Measurements from ENCODE around the gene CCNC. TPM values are rescaled to one million over a fixed set of nuclear protein-coding genes. Genes with fewer than 3 reads are reported as not detected.

The CCNC gene
- total RNA-seq, 1 experiment from 2014 or later, result 94.6 TPM

DNA sequence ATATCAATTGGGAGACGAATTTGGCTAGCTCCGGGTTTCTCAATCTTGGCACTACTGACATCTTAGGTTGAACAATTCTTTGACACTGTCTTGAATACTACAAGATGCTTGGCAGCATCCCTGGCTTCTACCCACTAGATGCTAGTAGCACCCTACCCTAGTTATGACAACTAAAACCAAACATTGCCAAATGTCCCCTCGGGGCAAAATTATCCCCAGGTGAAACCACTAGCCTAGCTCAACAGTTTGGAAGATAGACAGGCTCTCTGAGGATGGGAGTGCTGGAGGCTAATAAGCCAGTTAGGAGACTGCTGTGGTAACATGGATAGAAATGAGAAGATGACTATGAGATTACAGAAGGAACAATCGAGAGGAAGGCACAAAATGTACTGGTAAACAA is 20.9 kb downstream of the CCNC start:
- intact Hi-C loops (cut with micrococcal nuclease; ENCODE audit: unreplicated experiment), result no loop called here
- Mint-ChIP-seq H3K4me1 (ENCODE audit: low read depth, unreplicated experiment) (no peaks in the 10 kb centered on the region), H3K4me3 (ENCODE audit: unreplicated experiment) (no peak overlapping the region), H3K27ac (ENCODE audit: unreplicated experiment) (no peak overlapping the region), H3K36me3 (ENCODE audit: insufficient read depth, unreplicated experiment) (peaks cover 68% of the 10 kb centered on the region), H3K27me3 (ENCODE audit: insufficient read depth, unreplicated experiment) (no peaks in the 10 kb centered on the region), H3K9me3 (ENCODE audit: unreplicated experiment) (no peaks in the 10 kb centered on the region)
- TF ChIP-seq, protein P1, sequence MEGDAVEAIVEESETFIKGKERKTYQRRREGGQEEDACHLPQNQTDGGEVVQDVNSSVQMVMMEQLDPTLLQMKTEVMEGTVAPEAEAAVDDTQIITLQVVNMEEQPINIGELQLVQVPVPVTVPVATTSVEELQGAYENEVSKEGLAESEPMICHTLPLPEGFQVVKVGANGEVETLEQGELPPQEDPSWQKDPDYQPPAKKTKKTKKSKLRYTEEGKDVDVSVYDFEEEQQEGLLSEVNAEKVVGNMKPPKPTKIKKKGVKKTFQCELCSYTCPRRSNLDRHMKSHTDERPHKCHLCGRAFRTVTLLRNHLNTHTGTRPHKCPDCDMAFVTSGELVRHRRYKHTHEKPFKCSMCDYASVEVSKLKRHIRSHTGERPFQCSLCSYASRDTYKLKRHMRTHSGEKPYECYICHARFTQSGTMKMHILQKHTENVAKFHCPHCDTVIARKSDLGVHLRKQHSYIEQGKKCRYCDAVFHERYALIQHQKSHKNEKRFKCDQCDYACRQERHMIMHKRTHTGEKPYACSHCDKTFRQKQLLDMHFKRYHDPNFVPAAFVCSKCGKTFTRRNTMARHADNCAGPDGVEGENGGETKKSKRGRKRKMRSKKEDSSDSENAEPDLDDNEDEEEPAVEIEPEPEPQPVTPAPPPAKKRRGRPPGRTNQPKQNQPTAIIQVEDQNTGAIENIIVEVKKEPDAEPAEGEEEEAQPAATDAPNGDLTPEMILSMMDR (IDR thresholded peaks at IDR 0.05; ENCODE audit: insufficient read depth in 1 of 2, low read depth in 1 of 2, low read length in 1 of 2, severe bottlenecking in 1 of 2, unreplicated experiment in 1 of 2), result no peak
- ChIA-PET POLR2A (no interaction called here), CTCF (no interaction called here)
- no TSS peak for BruUV-seq (replicated peaks)
- Histone ChIP-seq H3K36me3 (ENCODE audit: control insufficient read depth, insufficient read depth, low read length) (no peaks in the 10 kb centered on the region; the same call in 1 of the 2 replicates), H3K27me3 (replicated peaks; ENCODE audit: control insufficient read depth, insufficient read depth, low read length) (no peaks in the 10 kb centered on the region), H3K9me3 (no peaks in the 10 kb centered on the region), H3K4me1 (no peaks in the 10 kb centered on the region), H3K4me3 (ENCODE audit: low read depth, low read length) (no peak overlapping the region)
- no peak for DNase-seq

DNA sequence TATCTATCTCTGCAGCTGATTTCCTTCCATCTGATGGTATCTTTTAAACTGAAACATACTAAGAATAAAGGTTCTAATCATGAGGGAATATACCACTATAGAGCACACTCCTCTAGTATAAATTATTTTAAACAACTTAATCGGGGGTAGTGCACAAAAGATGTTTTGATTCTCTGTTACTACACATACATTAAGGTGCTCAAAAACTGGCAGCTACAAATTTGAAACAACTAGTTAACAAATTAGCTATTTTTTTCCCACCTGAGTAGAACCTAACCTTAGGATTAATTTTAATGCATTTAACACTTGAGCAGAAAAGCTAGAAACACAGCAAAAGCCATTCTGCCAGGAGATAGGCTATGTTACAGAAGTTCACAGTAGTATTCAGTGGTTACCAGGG is 23.0 kb downstream of the CCNC start:
- H3K9me3 Mint-ChIP-seq (ENCODE audit: unreplicated experiment), result no peaks in the 10 kb centered on the region
- H3K27me3 ChIP-seq (replicated peaks; ENCODE audit: control insufficient read depth, insufficient read depth, low read length), result no peaks in the 10 kb centered on the region

DNA sequence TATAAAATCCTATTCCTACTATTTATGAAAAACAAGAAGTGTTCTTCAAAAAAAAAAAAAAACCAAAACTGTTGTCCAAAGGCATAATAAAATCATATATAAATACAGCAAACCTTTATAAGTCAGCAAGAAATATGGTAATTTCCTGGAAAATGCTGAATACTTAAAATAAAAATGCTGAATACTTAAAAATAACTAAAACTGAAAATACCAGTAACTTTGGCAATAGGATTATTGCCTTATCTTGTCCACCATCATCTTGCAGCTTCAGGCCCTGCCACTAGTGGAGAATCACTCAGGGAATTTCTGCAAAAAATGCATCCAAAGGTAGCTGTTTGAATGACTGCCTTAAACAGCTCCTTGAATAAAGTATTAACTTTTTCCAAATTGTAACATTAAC is 24.5 kb downstream of the CCNC start:
- Histone ChIP-seq H3K4me3 (ENCODE audit: low read depth, low read length) (no peak overlapping the region), H3K4me1 (no peaks in the 10 kb centered on the region), H3K9me3 (no peaks in the 10 kb centered on the region), H3K36me3 (ENCODE audit: control insufficient read depth, insufficient read depth, low read length) (peaks cover 2% of the 10 kb centered on the region), H3K27me3 (replicated peaks; ENCODE audit: control insufficient read depth, insufficient read depth, low read length) (no peaks in the 10 kb centered on the region)
- no TSS peak for BruUV-seq (replicated peaks)
- H3K4me1 Mint-ChIP-seq (ENCODE audit: low read depth, unreplicated experiment), result no peaks in the 10 kb centered on the region
- DNase-seq, result no peak
- no peak overlapping the region for H3K27ac Mint-ChIP-seq (ENCODE audit: unreplicated experiment)
- intact Hi-C loops (cut with micrococcal nuclease; ENCODE audit: unreplicated experiment), result no loop called here
- no peaks in the 10 kb centered on the region for H3K27me3 Mint-ChIP-seq (ENCODE audit: insufficient read depth, unreplicated experiment)
- no peaks in the 10 kb centered on the region for H3K9me3 Mint-ChIP-seq (ENCODE audit: unreplicated experiment)
- POLR2A ChIA-PET, result no interaction called here
- CTCF ChIA-PET, result no interaction called here
- H3K4me3 Mint-ChIP-seq (ENCODE audit: unreplicated experiment), result no peak overlapping the region
- TF ChIP-seq, protein P1 (IDR thresholded peaks at IDR 0.05; ENCODE audit: insufficient read depth in 1 of 2, low read depth in 1 of 2, low read length in 1 of 2, severe bottlenecking in 1 of 2, unreplicated experiment in 1 of 2), result no peak
- H3K36me3 Mint-ChIP-seq (ENCODE audit: insufficient read depth, unreplicated experiment), result peaks cover 77% of the 10 kb centered on the region

More for the DNA sequence above, 23.0 kb downstream of the CCNC start:
- no peak for DNase-seq
- no peak overlapping the region for H3K27ac Mint-ChIP-seq (ENCODE audit: unreplicated experiment)
- Histone ChIP-seq H3K36me3 (ENCODE audit: control insufficient read depth, insufficient read depth, low read length) (peaks cover 2% of the 10 kb centered on the region), H3K9me3 (no peaks in the 10 kb centered on the region), H3K4me1 (no peaks in the 10 kb centered on the region), H3K4me3 (ENCODE audit: low read depth, low read length) (no peak overlapping the region)
- H3K27me3 Mint-ChIP-seq (ENCODE audit: insufficient read depth, unreplicated experiment), result no peaks in the 10 kb centered on the region
- no peaks in the 10 kb centered on the region for H3K4me1 Mint-ChIP-seq (ENCODE audit: low read depth, unreplicated experiment)
- TF ChIP-seq, protein P1 (IDR thresholded peaks at IDR 0.05; ENCODE audit: insufficient read depth in 1 of 2, low read depth in 1 of 2, low read length in 1 of 2, severe bottlenecking in 1 of 2, unreplicated experiment in 1 of 2), result no peak
- no peak overlapping the region for H3K4me3 Mint-ChIP-seq (ENCODE audit: unreplicated experiment)
- H3K36me3 Mint-ChIP-seq (ENCODE audit: insufficient read depth, unreplicated experiment), result peaks cover 81% of the 10 kb centered on the region
- intact Hi-C loops (cut with micrococcal nuclease; ENCODE audit: unreplicated experiment), result no loop called here
- ChIA-PET CTCF (no interaction called here), POLR2A (no interaction called here)
- BruUV-seq (replicated peaks), result no TSS peak

All from Caco-2 (cell line).